TTC549 (cell line): Measurements from ENCODE around the gene DUSP18.
"Not testable (repeated sequence)": the region's sequence is repeated elsewhere in the genome, so short reads cannot be mapped to it uniquely, and the experiment has no call there.

Experiments used
- FAIRE-seq: peaks from 2 replicates; lab custom pipeline; 2012; peaks lifted over from hg19 to GRCh38; lab: Jason Lieb, UNC

Gene DUSP18

DNA sequence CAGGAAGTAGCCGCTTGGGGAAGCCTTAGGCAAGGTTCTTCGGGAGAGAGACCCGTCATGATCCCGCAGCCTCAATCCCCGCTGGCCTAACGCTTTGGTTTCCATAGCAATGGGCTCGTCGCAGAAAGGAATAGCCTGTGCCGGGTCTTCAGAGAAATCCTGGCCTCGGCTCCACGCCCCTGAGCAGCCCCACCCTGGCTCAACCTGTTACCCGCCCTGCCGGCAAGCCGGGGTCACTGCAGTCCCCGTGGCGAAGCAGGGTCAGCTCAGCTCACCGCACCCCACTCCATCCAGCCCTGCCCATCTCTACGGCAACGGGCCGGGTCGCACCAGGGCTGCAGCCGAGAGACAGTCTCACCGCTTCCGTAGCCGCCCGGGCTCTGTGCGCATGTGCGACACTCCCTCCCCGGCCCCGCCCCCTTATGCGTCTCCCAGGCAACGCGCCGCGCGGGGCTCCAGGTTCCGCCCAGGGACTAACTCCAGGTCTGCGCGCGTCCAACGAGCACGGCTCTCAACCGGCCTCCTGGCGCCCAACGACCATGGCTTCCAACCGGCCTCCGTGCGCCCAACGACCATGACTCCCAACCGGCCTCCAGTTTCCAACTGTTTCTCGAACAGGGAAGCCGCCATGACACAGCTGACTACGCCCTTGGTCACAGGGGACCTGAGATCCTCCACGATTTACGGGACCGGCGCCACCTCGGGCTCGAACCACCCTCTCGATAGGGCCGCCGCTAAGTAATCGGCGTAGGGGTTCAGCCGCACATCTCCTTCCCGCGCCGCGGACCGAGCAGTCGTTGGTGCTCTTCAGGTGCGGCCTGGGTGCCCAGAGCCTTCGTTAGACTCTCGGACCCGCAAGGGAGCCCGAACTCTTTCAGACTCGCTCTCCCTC, at the start of gene DUSP18:
TSS of gene DUSP18 (minus strand) at position 382 of the 892 bp plus-strand sequence. CDS start 3,872 bp downstream, outside the sequence.
- FAIRE-seq: no peak

DNA sequence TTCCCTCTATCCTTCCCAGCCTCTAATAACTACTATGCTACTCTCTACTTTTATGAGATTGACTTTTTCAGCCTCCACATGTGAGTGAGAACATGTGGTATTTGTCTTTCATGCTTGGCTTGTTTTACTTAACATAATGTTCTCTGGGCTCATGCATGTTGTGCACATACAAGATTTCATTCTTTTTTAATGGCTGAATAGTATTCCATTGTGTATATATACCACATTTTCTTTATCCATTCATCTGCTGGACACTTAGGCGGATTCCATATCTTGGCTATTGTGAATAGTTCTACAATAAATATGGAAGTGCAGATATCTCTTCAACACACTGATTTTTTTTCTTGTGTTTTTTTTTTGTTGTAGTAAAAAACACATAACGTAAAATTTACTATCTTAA, 46.4 kb upstream of the DUSP18 start:
- no peak for FAIRE-seq

DNA sequence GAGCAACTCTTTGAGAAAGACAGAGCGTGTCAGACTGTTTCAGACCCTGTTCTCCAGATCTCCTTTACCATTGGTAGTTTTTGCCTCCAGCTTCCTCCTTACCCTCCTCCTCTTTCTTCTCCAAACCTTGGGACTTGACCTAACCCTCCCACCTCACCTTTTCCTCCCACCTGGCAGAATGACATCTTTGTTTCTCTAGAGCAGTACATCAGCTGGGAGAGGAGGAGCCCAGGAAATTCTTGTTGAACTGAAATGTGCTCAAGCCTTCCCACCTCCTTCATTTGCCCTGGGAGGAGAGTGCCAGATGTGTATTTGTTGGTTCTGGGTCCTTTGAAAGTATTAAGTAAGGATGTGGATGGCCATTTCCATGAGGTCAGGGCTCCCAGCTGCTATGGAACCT, 44.4 kb upstream of the DUSP18 start:
- FAIRE-seq: no peak

DNA sequence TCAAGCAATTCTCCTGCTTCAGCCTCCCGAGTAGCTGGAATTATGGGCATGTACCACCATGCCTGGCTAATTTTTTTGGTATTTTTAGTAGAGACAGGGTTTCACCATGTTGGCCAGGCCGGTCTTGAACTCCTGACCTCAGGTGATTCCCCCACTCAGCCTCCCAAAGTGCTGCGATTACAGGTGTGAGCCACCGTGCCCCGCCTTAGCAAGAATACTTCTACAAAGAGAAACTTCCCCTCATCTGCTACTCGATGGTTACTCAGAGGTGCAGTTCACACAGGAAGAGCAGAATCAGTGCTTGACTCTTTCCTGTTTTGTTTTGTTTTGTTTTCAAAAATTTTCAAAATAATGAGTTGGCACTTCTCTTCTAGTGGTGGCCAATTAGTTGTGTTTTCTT, 42.3 kb upstream of the DUSP18 start:
- not testable (repeated sequence) for FAIRE-seq

DNA sequence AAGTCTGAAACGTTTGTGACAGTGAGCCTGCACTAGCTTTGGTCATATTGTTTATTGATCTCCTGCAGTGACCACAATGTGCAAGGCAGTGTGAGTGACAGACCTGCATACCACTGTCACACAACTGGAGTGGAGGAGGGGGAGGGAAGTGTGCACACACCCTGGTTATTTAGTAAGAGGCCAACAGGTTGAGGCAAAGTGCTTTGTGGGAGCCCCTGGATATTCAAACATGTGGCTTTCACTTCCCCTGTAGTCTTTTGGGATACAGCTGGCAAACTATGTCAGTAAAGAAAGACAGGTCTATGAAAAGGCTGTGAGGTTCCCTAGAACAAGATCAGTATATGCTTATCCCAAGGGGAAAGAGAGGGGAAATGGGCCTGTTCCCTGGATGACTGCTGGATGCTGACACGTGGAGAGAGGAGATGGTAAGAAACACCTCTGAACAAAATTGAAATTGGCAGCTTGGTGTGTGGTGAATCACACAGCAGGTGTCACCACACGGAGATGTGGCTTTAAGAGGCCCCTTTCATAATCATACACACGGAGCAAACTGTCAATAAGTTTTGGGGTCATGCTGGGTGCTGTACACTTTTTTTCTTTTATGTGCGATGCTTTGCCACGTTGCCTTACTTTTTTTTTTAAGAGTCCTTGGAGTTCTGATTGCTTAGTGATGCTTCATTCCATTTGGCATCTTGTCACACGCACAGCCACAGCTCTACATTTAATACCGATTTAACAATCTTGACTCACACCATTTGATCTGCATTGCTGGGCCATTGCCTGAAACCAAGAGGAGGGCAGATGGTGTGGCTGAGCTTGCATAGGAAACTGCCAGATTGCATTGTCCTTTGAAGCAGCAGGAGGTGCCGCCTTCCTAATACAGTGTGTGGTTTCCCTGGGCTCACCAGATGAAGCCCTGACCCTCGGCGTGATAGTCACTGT, 38.3 kb upstream of the DUSP18 start:
- no peak for FAIRE-seq

DNA sequence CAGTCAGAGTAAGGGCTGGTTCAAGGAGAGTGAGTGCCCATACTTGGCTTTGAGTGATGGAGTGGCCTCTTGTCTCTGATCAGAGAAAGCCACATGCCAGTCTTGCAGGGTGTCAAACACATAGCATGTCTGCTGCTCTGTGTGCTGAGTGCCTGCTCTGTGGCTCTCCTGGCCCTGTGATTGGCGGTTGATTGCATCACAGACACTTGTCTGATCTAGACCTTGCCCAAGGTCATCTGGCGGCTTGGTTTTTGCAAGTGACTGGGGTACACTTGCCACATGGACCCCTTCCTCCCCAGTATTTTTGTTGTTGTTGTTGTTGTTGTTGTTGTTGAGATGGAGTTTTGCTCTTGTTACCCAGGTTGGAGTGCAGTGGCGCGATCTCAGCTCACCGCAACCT, 37.3 kb upstream of the DUSP18 start:
- no peak for FAIRE-seq

DNA sequence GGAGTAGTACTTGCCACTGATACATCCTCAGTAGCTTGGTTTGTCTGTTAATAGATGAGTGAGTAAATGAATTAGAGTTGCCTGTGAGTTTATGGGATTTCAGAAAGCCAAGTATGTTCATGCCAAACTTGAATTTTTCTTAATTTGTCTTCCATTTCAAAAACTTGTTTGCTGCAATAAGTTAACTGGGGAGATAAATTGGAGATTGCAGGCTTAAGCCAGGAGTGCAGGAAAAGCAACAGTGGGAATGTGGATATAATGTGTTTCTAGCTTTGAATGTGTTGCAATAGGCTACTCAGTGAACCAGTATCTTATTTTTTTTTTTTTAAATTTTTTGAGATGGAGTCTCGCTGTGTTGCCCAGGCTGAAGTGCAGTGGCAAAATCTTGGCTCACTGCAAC, 35.2 kb upstream of the DUSP18 start:
- no peak for FAIRE-seq

DNA sequence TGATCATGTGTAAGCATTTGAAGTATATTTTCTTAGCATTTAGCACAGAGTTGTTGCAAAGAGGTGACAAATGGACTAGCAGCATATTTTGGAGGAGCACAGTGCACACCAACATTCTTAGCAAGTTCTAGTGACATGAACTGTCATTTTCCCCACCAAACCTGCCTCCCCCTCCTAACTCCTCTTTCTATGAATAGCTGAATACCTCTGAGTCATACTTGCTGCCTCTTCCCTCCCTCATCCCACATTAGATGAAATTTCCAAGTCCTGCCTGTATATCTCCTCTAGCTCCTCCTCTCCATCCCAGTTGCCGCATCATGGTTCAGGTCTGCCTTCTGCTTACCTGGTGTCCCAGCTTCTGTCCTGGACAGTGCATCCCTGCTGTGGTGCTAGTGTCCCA, 34.2 kb upstream of the DUSP18 start:
- no peak for FAIRE-seq

DNA sequence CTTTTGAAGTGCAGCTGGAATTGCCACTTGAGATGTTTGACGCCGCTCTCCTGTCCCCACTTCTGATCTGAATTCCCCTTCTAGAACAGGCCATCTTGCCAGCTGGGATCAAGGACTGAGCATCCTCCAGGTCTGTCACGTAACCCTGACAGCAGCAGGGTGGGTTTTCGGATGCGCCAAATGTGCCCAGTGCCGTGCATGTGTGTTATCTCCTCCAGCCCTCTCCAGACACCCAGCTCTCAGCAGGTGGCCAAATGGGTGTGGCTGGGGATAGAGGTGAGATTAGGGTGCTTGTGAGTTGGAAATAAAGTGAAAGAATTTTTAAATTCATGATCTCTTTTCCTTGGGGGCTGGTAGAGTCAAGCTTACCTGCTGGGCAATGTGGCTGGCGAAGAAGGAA, 30.3 kb upstream of the DUSP18 start:
- no peak for FAIRE-seq

DNA sequence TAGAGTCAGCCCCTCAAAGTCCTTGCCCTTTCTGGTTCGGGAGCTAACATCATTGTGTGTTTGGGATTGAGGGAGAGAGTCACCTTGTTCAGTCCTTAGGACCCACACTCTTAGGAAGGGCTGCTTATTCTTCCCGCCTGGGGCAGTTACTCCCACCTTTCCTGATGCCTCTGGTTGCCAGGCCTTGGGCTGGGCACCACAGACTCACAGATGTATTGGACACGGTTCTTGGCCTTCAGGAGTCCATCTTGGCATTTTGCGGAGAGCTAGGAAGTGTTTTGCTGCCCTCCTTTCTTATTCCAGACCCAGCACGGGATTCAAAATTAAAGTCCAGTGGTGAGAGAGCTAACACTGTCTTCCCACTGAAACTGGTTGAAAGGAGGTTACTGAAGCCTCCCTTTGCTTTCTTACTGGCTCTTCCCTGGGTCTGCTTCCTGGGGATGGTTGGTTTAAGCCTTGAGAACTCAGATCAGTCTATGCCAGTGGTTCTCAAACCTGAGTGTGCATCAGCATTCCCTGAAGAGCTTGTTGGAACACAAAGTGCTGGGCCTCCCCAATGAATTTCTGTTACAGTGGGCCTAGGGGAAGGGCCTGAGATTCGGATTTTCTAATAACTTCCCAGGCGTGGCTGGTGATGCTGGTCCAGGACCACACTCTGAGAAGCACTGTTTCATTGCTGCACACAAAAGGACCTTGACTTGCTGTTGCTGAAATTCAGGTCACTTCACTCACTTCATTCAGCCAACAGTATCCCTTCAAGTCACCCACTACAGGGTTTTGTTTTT, 28.4 kb upstream of the DUSP18 start:
- no peak for FAIRE-seq

DNA sequence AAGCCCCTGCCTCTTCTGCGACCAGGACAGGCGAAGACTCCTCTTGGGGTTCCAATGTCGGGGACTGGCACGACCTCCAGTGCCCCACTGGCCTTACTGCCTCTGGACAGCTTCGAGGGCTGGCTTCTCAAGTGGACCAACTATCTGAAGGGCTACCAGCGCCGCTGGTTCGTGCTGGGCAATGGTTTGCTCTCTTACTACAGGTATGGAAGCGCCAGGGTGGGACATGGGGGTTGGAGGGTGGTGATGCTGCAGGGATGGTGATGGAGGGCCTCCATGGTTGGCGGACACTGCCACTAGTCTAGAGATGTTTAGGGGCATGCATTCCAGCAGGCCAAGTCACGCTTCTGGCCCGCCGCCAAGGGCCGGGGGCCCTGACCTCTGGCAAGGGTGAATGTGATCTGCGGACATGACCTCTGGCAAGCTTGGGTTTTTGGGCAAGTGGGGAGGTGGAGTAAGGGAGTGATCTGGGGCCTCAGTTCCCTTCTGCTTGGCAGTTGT, 27.7 kb upstream of the DUSP18 start:
- no peak for FAIRE-seq

DNA sequence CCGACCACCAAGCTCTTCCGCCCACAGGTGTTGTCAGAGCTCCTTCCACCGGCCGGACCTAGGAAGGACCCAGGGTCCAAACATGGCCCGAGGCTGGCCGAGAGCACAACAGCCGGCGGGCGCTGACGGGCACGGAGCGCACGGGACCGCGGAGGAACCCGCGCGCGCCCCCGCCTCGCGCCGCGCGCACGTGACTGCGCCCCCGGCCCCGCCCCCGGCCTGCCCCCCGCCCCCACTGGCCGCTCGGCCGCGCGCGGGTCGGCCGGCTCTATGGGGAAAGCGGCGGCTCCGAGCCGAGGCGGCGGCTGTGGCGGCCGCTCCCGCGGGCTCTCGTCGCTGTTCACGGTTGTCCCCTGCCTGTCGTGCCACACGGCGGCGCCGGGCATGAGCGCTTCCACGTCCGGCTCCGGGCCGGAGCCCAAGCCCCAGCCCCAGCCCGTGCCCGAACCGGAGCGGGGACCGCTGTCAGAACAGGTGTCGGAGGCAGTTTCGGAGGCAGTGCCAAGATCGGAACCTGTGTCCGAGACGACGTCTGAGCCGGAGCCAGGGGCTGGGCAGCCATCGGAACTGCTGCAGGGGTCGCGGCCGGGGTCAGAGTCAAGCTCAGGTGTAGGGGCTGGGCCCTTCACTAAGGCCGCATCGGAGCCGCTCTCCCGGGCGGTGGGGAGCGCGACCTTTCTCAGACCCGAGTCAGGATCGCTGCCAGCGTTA, 27.1 kb upstream of the DUSP18 start, which contains the start of gene OSBP2:
TSS of gene OSBP2 (plus strand) at position 235 of the 711 bp plus-strand sequence. CDS start at position 271, 36 bp downstream.
- no peak for FAIRE-seq

DNA sequence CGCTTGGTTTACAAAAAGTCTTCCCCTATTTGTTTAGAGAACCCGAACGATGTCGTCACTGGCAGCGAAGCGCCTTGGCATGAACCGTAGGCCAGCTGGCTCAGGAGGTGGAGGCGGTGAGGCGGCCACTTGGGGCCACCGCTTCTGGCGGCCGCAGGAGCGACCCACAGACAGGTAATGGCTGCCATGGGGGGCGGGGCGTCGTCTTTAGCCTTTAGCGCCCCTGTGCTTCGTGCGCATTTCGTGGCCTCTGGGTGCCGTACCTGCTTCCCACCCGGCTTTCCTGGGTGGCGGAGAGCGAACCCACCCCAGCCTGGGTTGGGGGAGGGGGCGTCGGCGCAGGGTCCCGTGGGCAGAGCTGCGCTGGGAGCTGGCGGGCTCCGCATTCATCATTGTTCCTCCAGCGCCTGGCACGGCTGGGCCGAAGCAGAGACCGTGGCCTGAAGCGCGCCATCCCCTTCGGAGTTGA, 26.5 kb upstream of the DUSP18 start:
- FAIRE-seq: no peak

DNA sequence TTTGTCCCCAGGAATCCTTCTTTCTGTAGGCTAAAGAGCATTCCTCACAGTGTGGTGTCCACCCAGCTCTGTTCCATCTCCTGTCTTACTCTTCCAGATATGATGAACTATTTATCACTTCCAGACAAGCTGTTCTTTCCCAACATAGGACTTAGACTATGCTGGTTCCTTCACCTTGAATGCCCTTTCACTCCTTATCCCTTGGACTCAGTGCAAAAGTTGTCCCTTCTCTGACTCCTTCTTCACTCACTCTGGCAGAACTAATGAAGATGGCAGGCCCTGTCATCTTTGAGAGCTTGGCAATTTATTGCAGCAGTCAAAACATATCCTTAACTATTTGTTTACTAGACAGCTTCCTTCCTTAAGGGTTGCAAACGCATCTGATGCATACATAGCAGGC, 23.5 kb upstream of the DUSP18 start:
- FAIRE-seq: no peak

DNA sequence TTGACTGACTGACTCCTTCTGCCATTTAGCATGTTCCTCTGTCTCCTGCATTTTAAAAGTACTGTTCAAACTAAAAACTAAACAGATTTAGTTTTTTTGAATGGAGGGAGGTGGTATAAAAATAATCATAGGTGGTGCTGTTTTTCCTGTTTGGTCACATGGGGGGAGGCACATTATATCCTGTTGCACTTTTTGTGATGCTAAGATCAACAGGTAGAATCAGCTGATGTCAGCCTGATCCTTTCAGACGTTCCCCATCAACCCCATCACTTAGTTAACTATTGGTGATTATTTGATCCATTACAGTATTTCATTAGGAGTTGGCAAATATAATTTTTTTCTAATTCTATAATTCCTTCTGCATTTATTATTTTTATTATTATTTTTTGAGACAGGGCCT, 21.9 kb upstream of the DUSP18 start:
- FAIRE-seq: no peak

DNA sequence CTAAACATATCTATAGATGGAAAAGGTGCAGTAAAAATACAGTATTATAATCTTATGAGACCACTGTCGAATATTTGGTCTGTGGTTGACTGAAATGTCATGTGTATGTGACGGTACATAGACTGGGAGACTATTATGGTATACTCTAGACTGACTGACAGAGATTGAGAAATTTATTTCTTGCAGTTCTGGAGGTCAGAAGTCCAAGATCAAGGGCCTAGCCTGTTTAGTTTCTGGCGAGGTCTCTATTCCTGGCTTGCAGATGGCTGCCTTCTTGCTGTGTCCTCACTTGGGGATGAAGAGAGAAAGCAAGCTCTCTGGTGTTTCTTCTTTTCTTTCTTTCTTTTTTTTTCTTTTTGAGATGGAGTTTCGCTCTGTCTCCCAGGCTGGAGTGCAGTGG, 19.7 kb upstream of the DUSP18 start:
- no peak for FAIRE-seq

DNA sequence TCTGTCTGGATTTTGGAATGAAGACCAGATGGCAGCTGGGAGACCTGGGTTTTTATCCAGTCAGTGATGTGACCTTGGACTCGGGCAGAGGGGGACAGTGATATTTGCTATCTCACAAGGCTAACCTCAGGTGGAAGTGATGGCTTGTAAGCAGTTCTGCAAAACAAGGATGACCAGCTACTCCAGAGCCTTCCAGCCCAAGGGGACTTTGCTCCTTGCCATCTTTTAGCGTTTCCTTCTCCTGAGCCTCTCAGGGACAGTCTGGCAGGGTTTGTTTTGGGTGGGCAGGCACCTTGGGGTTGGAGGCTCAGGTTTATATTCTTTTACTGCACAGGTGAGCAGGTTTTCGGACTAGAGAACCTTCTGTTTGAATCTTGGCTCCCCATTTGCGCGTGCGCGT, 17.5 kb upstream of the DUSP18 start:
- FAIRE-seq: no peak

DNA sequence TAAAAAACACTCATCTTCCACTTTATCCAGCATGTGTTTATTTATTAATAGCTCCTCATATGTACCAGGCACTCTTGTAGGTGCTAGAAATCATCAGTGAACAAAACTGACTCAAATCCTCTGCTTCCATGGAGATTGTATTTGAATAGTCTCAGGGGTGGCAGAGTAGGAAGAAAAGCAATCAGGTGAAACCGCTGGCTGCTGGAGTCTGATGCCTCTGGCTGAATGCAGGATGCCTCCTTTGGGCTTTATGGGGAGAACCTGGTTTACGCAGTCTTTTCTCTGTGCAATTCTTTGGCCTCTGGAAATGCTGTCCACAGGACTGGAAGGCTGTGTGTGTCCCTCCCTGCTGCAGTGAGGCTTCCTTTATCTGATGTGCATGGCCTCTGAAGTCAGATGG, 14.2 kb upstream of the DUSP18 start:
- no peak for FAIRE-seq

DNA sequence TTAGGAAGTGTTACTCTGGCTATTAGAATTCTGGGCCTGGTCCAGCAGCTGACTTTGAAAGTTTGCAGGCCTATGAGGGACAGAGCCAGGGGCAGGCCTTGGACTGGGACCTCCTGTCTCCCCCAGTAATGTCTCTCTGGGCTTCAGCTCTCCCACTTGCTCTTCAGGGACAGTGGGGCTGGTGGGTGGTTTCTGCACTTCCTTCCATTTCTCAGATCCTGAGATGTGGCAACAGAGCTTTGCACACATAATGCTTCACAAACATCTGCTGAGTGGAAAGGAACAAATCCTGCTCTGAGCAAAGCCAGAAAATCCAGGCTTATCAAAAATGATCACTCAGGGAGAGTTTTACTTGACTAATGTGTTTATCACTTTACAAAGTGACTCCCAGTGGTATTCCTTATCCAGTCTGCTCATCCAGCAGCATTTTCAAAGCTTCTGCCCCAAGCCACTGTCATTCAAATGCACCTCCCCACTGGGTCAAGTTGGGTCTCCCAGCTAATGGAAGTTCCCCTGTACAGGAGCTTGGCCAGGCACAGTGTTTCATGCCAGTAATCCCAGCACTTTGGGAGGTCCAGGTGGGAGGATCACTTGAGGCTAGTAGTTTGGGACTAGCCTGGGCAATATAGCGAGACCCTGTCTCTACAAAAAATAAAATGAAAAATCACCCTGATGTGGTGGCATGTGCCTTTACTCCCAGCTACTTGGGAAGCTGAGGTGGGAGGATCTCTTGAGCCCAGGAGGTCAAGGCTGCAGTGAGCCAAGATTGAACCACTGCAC, 13.5 kb upstream of the DUSP18 start:
- FAIRE-seq: no peak

DNA sequence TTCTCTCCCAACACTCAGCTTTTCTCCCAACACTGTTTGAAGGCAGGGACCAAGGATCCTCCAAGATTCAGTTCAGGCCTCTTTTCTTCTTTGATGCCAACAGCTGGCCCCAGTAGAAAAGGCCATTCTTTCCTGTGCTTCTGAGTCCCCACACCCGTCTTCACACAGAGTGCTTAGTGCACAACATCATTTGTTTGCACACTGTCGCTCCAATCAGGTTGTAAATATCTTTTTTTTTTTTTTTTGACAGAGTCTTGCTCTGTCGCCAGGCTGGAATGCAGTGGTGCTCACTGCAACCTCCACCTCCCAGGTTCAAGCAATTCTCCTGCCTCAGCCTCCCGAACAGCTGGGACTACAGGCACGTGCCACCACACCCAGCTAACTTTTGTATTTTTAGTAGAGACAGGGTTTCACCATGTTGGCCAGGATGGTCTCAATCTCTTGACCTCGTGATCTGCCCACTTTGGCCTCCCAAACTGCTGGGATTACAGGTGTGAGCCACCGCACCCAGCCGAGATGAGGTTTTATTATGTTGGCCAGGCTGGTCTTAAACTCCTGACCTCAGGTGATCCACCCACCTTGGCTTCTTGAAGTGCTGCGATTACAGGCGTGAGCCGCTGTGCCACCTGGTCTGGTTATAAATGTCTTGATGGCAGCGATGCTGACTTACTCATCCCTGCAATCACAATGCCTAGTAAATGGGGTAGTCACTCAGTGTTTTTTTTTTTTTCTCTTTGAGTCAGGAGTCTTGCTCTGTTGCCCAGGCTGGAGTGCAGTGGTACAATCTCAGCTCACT, 12.4 kb upstream of the DUSP18 start:
- FAIRE-seq: not testable (repeated sequence)
